Panc1 (cell line): Measurements from ENCODE around the gene ZNF799. TPM values are rescaled to one million over a fixed set of nuclear protein-coding genes. Genes with fewer than 3 reads are reported as not detected.

Experiments used
- ATAC-seq: fragments of 200-7000 bp; cut with Tn5 transposase; 2 replicates; pipeline ENCODE4 v1.9.1; 2020; ENCODE audit warnings: mild to moderate bottlenecking, moderate library complexity
- BruUV-seq: library from RNA; stranded (reverse); fragments of 400-500 nt; replicated peaks from 2 replicates; lab custom pipeline; 2021; lab: Mats Ljungman, UMichigan
- CTCF ChIA-PET: fragments of 300-600 bp; sonication (Branson Sonifier 250); formaldehyde crosslinking; loops from one replicate; lab custom pipeline; 2022; ENCODE audit warnings: antibody characterized with exemption; lab: Charles Lee
- POLR2A ChIA-PET: fragments of 300-600 bp; sonication (Branson Sonifier 250); formaldehyde crosslinking; loops from one replicate; lab custom pipeline; 2022; ENCODE audit warnings: antibody characterized with exemption; lab: Charles Lee
- DNase-seq: peaks from one replicate; pipeline ENCODE4 v3.0.0-alpha.2; 2010; ENCODE audit warnings: low read depth, low spot score
- H3K27ac ChIP-seq: 2 replicates; pipeline ENCODE4 v1.5.1; 2011; ENCODE audit warnings: mild to moderate bottlenecking, low read length, inconsistent platforms
- H3K27me3 ChIP-seq: fragments of 200-500 bp; sonication (Bioruptor generic); 2 replicates; pipeline ENCODE4 v1.6.0; 2014; ENCODE audit warnings: low read length, inconsistent platforms; ENCODE audit not compliant: control insufficient read depth, insufficient read depth
- H3K36me3 ChIP-seq: fragments of 200-500 bp; sonication (Bioruptor generic); 2 replicates; pipeline ENCODE4 v1.5.1; 2014; ENCODE audit warnings: inconsistent platforms, mild to moderate bottlenecking, low read length, moderate library complexity; ENCODE audit not compliant: control insufficient read depth, insufficient read depth
- H3K4me1 ChIP-seq: 2 replicates; pipeline ENCODE4 v1.5.1; 2011; ENCODE audit warnings: inconsistent platforms, mild to moderate bottlenecking, low read length, moderate library complexity; ENCODE audit not compliant: control insufficient read depth, insufficient read depth
- H3K4me3 ChIP-seq, 2 experiments: 2 replicates each; pipeline ENCODE4 v1.5.1; 2011 to 2012; ENCODE audit warnings: low read depth in 2 of 2, low read length in 2 of 2, mild to moderate bottlenecking in 2 of 2, inconsistent platforms in 1 of 2, moderate library complexity in 1 of 2
- H3K9me3 ChIP-seq: fragments of 200-500 bp; sonication (Bioruptor generic); 2 replicates; pipeline ENCODE4 v1.5.1; 2014; ENCODE audit warnings: low read depth, mild to moderate bottlenecking, inconsistent platforms, low read length, moderate library complexity; ENCODE audit not compliant: control insufficient read depth, insufficient read depth
- POLR2AphosphoS5 ChIP-seq: IDR thresholded peaks from 2 replicates; pipeline ENCODE4 v1.6.1; 2012; ENCODE audit warnings: mild to moderate bottlenecking, low read depth, low read length, moderate library complexity
- SIN3A ChIP-seq: IDR thresholded peaks from 2 replicates; pipeline ENCODE4 v1.6.1; 2012; ENCODE audit warnings: low read depth, mild to moderate bottlenecking, low read length, moderate library complexity, borderline replicate concordance; ENCODE audit not compliant: insufficient read depth
- TCF7L2 ChIP-seq: IDR thresholded peaks from 2 replicates; pipeline ENCODE4 v1.6.1; 2011; ENCODE audit warnings: mild to moderate bottlenecking, low read depth, low read length, inconsistent platforms
- in situ Hi-C: cut with HindIII; loops from 2 replicates; pipeline ENCODE4 v1.10.0; 2016; ENCODE audit warnings: low sequenced_read_pairs, low pct_unique_long_range_greater_than_20kb
- intact Hi-C: fragments of 100-400 bp; cut with micrococcal nuclease; formaldehyde crosslinking; loops from one replicate; pipeline ENCODE4 v1.10.0; 2022; ENCODE audit not compliant: unreplicated experiment
- total RNA-seq: library from RNA; stranded (reverse); gene quantifications from one replicate; pipeline ENCODE4 v1.2.1, GENCODE V29; 2021; ENCODE audit not compliant: unreplicated experiment
- TF ChIP-seq, protein P1 (sequence below): fragments of 450-650 bp; IDR thresholded peaks from 2 replicates; pipeline ENCODE4 v1.5.1; 2017; ENCODE audit warnings: mild to moderate bottlenecking
- TF ChIP-seq, protein P2 (sequence below), 2 experiments: IDR thresholded peaks; 2 replicates each; pipeline ENCODE4 v1.6.1; 2011 to 2012; ENCODE audit warnings: low read depth in 2 of 2, control low read depth in 1 of 2, low read length in 1 of 2, mild to moderate bottlenecking in 1 of 2, moderate library complexity in 1 of 2; ENCODE audit not compliant: insufficient read depth in 1 of 2

Gene ZNF799
- total RNA-seq, 1 experiment from 2014 or later = 4.5 TPM

DNA sequence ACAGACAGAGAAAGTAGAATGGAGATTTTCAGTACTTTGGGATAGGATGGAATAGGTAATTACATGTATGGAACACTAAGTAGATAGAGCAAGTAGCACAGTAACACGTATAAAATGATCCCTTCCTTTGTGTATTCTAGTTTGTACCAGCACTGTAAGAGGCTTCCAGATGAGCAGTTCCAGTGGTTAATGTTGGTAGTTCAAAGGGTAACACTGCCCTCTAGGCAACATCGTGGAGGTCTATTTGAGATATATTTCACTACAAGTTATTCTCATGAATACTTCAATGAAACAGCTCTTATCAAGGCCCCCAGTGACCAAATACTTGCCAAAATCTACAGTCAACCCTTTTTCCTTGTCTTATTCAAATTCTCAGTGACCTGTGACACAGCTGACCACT is 54.2 kb downstream of the ZNF799 start:
- Histone ChIP-seq H3K9me3 (peaks cover 52% of the 10 kb centered on the region; the same call in 1 of the 2 replicates), H3K27ac (no peak overlapping the region), H3K4me3 (no peak overlapping the region), H3K36me3 (no peaks in the 10 kb centered on the region; the same call in 1 of the 2 replicates), H3K4me1 (no peaks in the 10 kb centered on the region), H3K27me3 (no peaks in the 10 kb centered on the region)
- in situ Hi-C loops (no loop called here), intact Hi-C loops (no loop called here)
- BruUV-seq = no TSS peak
- TF ChIP-seq, protein P1, sequence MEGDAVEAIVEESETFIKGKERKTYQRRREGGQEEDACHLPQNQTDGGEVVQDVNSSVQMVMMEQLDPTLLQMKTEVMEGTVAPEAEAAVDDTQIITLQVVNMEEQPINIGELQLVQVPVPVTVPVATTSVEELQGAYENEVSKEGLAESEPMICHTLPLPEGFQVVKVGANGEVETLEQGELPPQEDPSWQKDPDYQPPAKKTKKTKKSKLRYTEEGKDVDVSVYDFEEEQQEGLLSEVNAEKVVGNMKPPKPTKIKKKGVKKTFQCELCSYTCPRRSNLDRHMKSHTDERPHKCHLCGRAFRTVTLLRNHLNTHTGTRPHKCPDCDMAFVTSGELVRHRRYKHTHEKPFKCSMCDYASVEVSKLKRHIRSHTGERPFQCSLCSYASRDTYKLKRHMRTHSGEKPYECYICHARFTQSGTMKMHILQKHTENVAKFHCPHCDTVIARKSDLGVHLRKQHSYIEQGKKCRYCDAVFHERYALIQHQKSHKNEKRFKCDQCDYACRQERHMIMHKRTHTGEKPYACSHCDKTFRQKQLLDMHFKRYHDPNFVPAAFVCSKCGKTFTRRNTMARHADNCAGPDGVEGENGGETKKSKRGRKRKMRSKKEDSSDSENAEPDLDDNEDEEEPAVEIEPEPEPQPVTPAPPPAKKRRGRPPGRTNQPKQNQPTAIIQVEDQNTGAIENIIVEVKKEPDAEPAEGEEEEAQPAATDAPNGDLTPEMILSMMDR = no peak
- no peak for TF ChIP-seq POLR2AphosphoS5
- TF ChIP-seq SIN3A = no peak
- ATAC-seq = no peak
- POLR2A ChIA-PET = interaction anchor here (0.6 kb wide), 1 partner anchor 17 kb away, joined by 3 read pairs; no protein-coding TSS in a partner anchor
- CTCF ChIA-PET = no interaction called here
- no peak for DNase-seq

DNA sequence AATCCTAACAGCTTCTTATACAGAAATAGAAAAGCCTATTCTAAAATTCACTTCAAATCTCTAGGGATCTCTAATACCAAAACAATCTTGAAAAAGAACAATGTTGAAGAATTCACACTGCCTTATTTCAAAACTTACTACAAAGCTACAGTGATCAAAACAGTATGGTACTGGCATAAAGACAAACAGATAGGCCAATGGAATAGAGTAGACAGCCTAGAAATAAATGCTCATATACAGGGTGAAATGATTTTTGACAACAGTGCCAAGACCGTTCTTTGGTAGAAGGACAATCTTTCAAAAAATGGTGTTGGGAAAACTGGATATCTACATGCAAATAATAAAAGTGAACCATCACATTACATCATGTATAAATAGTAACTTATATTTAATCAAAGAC is 55.9 kb downstream of the ZNF799 start:
- no TSS peak for BruUV-seq
- Histone ChIP-seq H3K4me3 (no peak overlapping the region), H3K4me1 (no peaks in the 10 kb centered on the region), H3K27me3 (no peaks in the 10 kb centered on the region), H3K36me3 (no peaks in the 10 kb centered on the region), H3K27ac (no peak overlapping the region), H3K9me3 (peaks cover 39% of the 10 kb centered on the region; the same call in 1 of the 2 replicates)
- DNase-seq = no peak
- TF ChIP-seq SIN3A (no peak), TCF7L2 (no peak), POLR2AphosphoS5 (no peak)
- TF ChIP-seq, protein P1 = no peak
- TF ChIP-seq, protein P2, sequence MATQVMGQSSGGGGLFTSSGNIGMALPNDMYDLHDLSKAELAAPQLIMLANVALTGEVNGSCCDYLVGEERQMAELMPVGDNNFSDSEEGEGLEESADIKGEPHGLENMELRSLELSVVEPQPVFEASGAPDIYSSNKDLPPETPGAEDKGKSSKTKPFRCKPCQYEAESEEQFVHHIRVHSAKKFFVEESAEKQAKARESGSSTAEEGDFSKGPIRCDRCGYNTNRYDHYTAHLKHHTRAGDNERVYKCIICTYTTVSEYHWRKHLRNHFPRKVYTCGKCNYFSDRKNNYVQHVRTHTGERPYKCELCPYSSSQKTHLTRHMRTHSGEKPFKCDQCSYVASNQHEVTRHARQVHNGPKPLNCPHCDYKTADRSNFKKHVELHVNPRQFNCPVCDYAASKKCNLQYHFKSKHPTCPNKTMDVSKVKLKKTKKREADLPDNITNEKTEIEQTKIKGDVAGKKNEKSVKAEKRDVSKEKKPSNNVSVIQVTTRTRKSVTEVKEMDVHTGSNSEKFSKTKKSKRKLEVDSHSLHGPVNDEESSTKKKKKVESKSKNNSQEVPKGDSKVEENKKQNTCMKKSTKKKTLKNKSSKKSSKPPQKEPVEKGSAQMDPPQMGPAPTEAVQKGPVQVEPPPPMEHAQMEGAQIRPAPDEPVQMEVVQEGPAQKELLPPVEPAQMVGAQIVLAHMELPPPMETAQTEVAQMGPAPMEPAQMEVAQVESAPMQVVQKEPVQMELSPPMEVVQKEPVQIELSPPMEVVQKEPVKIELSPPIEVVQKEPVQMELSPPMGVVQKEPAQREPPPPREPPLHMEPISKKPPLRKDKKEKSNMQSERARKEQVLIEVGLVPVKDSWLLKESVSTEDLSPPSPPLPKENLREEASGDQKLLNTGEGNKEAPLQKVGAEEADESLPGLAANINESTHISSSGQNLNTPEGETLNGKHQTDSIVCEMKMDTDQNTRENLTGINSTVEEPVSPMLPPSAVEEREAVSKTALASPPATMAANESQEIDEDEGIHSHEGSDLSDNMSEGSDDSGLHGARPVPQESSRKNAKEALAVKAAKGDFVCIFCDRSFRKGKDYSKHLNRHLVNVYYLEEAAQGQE (IDR thresholded peaks at IDR 0.05; ENCODE audit: insufficient read depth in 1 of 2, low read depth in 2 of 2, low read length in 1 of 2) = no peak
- ChIA-PET CTCF (no interaction called here), POLR2A (interaction anchor here (0.5 kb wide), 2 partner anchors 89 to 205 kb away, joined by 3 to 4 read pairs; partner anchors contain the start of gene ZNF20)
- ATAC-seq = no peak
- in situ Hi-C loops = no loop called here
- intact Hi-C loops = no loop called here

Other genes with a start within 250 kb of the ZNF799 start
- 7.9 TPM for gene ZNF625, start 244.5 kb downstream of the ZNF799 start, total RNA-seq
- gene ZNF136, start 238.2 kb downstream of the ZNF799 start, total RNA-seq = 4.6 TPM
- gene ZNF44, start 106.4 kb downstream of the ZNF799 start, total RNA-seq = 5.0 TPM
- 2.2 TPM for gene ZNF563, start 67.6 kb downstream of the ZNF799 start, total RNA-seq
- 2.5 TPM for gene ZNF442, start 35.6 kb downstream of the ZNF799 start, total RNA-seq
- 6.0 TPM for gene ZNF443, start 39.8 kb upstream of the ZNF799 start, total RNA-seq
- gene ZNF709, start 83.5 kb upstream of the ZNF799 start, total RNA-seq = 4.0 TPM
- gene ZNF564, start 150.2 kb upstream of the ZNF799 start, total RNA-seq = 5.7 TPM
- gene ZNF490, start 209.5 kb upstream of the ZNF799 start, total RNA-seq = 7.0 TPM
- 19.0 TPM for gene ZNF791, start 209.6 kb upstream of the ZNF799 start, total RNA-seq